GM18507 (cell line): ENCODE data around the gene CD69.

ENCODE experiments used
- DNase-seq: peaks from one replicate; pipeline ENCODE4 v3.0.0; 2011; ENCODE audit warnings: low read depth; ENCODE audit not compliant: insufficient read length; ENCODE audit errors: extremely low spot score
- FAIRE-seq: peaks from 2 replicates; lab custom pipeline; 2011; peaks lifted over from hg19 to GRCh38; lab: Jason Lieb, UNC

Gene CD69

GRCh38 chr12:9782547-9783382 lies 22.1 kb upstream of the CD69 start:
- DNase-seq, result no peak

DNA sequence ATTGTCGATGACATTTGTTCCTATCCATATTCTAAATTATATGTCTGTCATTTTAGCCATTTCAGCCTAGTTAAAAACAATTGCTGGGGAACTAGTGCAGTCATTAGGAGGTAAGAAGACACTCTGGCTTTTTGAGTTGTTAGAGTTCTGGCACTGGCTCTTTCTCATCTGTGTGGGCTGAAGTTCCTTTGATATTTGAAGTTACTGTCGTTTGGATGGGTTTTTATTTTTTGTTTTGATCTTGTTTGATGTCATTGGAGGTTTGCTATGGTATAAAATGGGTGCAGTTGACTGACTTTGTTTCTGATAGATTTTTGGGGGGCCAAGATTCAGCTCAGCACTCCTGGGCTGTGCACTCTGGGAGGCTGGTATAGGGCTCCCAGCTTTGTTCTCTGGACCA lies 20.7 kb upstream of the CD69 start:
- FAIRE-seq (no peak), DNase-seq (no peak)

More at GRCh38 chr12:9782547-9783382, 22.1 kb upstream of the CD69 start:
- peak; percentile 21 for FAIRE-seq

DNA sequence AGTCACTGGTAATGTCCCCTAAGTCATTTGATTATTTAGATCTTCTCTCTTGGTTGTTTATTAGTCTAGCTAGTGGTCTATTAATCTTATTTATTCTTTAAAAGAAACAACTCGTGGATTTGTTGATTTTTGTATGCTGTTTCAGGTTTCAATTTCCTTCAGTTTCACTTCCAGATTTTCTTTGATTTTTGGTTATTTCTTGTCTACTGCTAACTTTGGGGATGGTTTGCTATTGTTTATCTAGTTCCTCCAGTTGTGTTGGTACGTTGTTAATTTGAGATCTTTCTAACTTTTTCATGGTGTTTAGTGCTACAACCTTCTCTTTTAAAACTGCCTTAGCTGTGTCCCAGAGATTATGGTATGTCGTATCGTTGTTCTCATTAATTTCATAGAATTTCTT lies 18.5 kb upstream of the CD69 start:
- FAIRE-seq (peak; percentile 33), DNase-seq (no peak)

DNA sequence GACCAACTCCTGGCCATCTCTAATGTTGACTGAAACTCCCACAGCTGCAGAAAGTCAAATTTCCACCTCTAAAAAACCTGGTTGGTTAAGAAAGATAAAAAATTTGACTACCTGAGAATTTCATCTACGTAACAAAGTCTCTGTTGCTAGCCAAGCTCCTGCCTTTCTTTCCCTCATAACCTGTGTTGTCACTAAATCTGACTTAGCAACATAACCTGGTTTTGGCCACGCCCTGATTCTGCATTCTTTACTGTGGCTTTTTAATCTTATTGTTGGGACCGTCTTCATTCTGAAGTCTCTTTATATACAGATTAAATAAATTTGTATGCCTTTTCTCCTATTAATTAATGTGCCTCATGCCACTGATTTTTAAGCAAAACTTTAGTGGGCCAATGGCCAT lies 16.1 kb upstream of the CD69 start:
- no peak for DNase-seq
- peak; percentile 41 for FAIRE-seq

DNA sequence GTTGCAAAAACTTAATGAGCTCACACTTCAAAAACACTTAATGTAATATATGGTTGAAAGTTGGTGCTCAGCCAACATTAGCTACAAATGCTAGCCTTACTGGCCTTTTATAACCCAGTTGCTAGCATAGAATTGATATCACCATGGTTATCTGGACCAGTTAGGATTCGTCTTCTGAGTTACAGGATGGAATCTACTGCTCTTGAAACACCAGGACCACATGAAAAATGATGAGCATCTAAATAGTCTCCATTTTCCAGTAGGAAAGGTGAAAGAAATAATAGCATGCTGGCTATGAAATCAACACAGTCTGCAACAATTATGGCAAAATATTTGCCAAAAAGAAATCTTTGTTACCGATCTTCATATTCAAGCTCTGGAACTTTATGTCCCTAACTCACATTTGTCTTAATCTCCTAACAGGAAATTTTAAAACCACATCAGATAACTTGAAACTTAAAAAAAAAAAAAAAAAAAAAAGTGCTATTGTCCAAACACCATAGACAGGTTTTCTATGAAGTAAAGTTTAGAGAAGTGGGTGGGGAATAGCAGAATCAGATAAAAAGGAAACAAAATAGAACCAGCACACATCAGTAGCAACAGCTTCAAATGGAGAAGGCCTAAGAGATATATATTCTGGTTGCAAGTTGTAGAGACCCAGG lies 12.6 kb upstream of the CD69 start:
- FAIRE-seq, result no peak
- DNase-seq, result no peak

- DNase-seq (no peak), FAIRE-seq (no peak)
Observed at GRCh38 chr12:9763025-9763424, 2.3 kb upstream of the CD69 start.

GRCh38 chr12:9762369-9762768 lies 1.7 kb upstream of the CD69 start:
- no peak for DNase-seq
- no peak for FAIRE-seq

DNA sequence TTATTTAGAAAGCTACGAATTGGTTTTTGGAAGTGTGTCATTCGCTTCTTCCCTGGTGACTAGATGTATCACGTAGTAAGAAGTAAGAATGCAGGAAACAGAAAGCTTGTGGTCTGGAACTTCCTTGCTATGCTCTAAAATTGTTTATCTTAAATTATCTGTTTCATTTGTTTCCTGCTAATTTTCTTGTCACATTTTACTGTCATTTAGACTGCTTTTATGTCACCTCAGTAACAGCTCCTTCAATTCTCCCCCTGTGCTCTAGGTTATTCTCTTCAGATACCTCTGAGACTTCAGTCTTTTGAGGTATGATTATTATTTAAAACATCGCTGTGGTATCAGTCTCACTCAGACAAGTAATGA lies 699 bp upstream of the CD69 start:
- DNase-seq, result no peak
- no peak for FAIRE-seq

DNA sequence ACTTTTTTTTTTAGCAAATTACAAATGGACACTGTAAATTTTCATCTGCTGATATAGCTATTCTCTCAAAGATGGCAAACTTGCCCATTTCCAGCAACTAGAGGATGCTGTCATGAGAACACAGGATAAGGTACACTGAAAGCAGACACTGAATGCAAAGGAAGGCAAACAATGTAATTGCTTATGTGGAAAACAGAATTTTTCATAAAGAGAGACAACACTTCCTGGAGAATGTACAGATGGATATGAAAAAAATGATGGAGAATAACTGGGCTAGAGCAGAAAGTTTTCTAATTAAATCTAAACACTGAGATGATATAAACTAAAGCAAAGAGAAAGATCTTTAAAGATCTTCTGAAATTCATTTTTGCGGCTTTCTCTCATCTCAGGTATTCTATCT lies 581 bp downstream of the CD69 start:
- FAIRE-seq, result peak; percentile 74

GRCh38 chr12:9759694-9760093 lies 1.0 kb downstream of the CD69 start:
- FAIRE-seq, result no peak
- DNase-seq, result no peak

More for the DNA sequence above, 581 bp downstream of the CD69 start:
- DNase-seq, result no peak

- DNase-seq, result no peak
- FAIRE-seq, result no peak
Observed at GRCh38 chr12:9758119-9758518, 2.6 kb downstream of the CD69 start.

- DNase-seq (no peak), FAIRE-seq (peak; percentile 73)
Observed at GRCh38 chr12:9757433-9758025, 3.2 kb downstream of the CD69 start.

- DNase-seq, result no peak
- FAIRE-seq, result no peak
Observed at GRCh38 chr12:9756706-9757105, 4.0 kb downstream of the CD69 start.

DNA sequence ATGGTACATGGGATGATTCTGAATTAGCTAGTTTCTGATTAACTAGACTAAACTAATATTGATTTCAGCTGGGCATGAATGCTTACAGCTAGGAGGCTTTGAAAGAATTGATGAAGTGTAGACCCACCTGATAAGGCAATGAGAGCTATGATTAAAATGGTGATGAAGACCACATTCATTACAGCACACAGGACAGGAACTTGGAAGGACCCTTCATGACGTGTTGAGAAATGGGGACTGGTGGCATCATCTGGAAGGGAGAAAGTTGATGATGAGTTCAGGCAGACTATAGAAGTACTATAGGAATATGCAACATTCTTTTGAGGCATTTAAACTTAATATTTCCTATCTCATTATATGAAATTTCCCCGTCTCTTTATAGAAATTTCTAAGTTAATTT lies 4.5 kb downstream of the CD69 start:
- peak; percentile 18 for FAIRE-seq
- no peak for DNase-seq

- FAIRE-seq (no peak), DNase-seq (no peak)
Observed at GRCh38 chr12:9755567-9755966, 5.1 kb downstream of the CD69 start.

- no peak for FAIRE-seq
Observed at GRCh38 chr12:9755035-9755434, 5.7 kb downstream of the CD69 start.

GRCh38 chr12:9754099-9754927 lies 6.4 kb downstream of the CD69 start:
- no peak for FAIRE-seq

More at GRCh38 chr12:9755035-9755434, 5.7 kb downstream of the CD69 start:
- no peak for DNase-seq

GRCh38 chr12:9753498-9753897 lies 7.2 kb downstream of the CD69 start:
- FAIRE-seq (no peak), DNase-seq (no peak)

More at GRCh38 chr12:9754099-9754927, 6.4 kb downstream of the CD69 start:
- DNase-seq, result no peak

DNA sequence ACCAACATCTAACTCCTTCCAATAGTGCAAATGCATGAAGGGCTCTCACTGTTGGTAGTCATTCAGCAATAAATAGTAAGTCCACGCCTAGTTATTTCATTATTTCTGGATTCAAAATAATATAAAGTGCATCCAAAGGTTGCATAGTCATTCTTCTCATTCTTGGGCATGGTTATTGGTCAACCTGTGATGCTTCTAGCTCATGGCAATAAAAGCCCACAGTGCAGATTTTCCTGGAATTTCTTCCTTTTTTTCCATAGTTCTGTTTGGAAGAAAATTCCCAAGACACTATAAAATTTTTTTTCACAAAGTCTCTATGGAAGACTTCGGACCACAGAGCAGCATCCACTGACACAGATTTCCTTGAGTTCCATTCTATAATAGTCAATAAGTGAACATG lies 7.6 kb downstream of the CD69 start:
- no peak for FAIRE-seq
- no peak for DNase-seq
